ENCODE measurements around the gene TBRG1. TPM values are rescaled to one million over a fixed set of nuclear protein-coding genes. Genes with fewer than 3 reads are reported as not detected.
"Not testable (repeated sequence)": the region's sequence is repeated elsewhere in the genome, so short reads cannot be mapped to it uniquely, and the experiment has no call there.

The TBRG1 gene
- total RNA-seq, 2 donors from 2014 or later, result 30.3 to 57.8 TPM

GRCh38 chr11:124592627-124593026 lies 30.0 kb upstream of the TBRG1 start:
- TF ChIP-seq CTCF (IDR thresholded peaks at IDR 0.05), result no peak
- H3K4me3 ChIP-seq, result no peak overlapping the region

DNA sequence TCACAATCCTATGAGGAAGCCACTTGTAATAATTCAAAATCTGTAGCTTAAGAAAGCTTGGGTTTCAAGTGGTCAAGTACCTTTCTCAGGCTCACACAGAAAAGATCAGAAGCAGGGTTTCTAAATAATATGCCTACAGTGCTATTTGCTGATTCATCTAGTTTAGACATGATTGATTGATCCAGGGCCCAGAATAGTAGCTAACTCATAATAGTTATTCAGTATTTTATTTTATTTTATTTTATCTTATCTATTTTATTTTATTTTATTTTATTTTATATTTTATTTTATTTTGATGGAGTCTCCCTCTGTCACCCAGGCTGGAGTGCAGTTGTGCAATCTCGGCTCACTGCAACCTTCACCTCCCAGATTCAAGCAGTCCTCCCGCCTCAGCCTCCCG lies 27.4 kb upstream of the TBRG1 start:
- ATAC-seq (ENCODE audit: insufficient number of reproducible peaks, low FRiP score, low read depth), result no peak
- no peak for TF ChIP-seq CTCF (IDR thresholded peaks at IDR 0.05)
- Histone ChIP-seq H3K4me1 (ENCODE audit: control insufficient read depth in 1 of 2, low read depth in 2 of 2) (no peaks in the 10 kb centered on the region), H3K27ac (no peak overlapping the region), H3K27me3 (replicated peaks; ENCODE audit: insufficient read depth) (no peaks in the 10 kb centered on the region), H3K4me3 (no peak overlapping the region), H3K36me3 (no peaks in the 10 kb centered on the region), H3K9me3 (no peaks in the 10 kb centered on the region)
- no peak for DNase-seq (ENCODE audit: low spot score)

More at GRCh38 chr11:124592627-124593026, 30.0 kb upstream of the TBRG1 start:
- ATAC-seq (ENCODE audit: insufficient number of reproducible peaks, low FRiP score, low read depth), result no peak
- no peaks in the 10 kb centered on the region for H3K36me3 ChIP-seq
- H3K9me3 ChIP-seq, result no peaks in the 10 kb centered on the region
- H3K27ac ChIP-seq, result no peak overlapping the region
- no peaks in the 10 kb centered on the region for H3K4me1 ChIP-seq (ENCODE audit: control insufficient read depth in 1 of 2, low read depth in 2 of 2)
- H3K27me3 ChIP-seq (replicated peaks; ENCODE audit: insufficient read depth), result no peaks in the 10 kb centered on the region
- DNase-seq (ENCODE audit: low spot score), result no peak

DNA sequence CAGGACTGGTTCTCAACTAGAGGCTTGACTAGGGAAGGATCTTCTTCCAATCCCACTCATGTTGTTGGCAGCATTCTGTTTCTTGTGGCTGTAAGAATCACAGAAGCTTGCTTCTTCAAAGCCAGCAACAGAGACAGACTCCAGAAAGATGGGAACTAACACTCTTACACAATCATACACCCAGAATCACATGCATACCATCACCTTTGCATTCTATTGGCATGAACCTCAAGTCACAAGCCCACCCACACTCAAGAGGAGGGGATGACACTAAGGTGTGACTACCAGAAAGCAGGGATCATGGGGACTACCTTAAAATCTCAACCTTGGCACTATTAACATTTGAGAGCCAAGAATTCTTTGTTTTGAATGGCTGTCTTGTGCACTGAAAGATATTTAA lies 25.0 kb upstream of the TBRG1 start:
- Histone ChIP-seq H3K27me3 (replicated peaks; ENCODE audit: insufficient read depth) (no peaks in the 10 kb centered on the region), H3K4me3 (no peak overlapping the region), H3K4me1 (ENCODE audit: control insufficient read depth in 1 of 2, low read depth in 2 of 2) (no peaks in the 10 kb centered on the region), H3K27ac (no peak overlapping the region), H3K9me3 (no peaks in the 10 kb centered on the region), H3K36me3 (no peaks in the 10 kb centered on the region)
- DNase-seq (ENCODE audit: low spot score) (no peak), ATAC-seq (ENCODE audit: insufficient number of reproducible peaks, low FRiP score, low read depth) (no peak)
- no peak for TF ChIP-seq CTCF (IDR thresholded peaks at IDR 0.05)

- DNase-seq (ENCODE audit: low spot score) (no peak), ATAC-seq (ENCODE audit: insufficient number of reproducible peaks, low FRiP score, low read depth) (no peak)
- Histone ChIP-seq H3K36me3 (no peaks in the 10 kb centered on the region), H3K27me3 (replicated peaks; ENCODE audit: insufficient read depth) (no peaks in the 10 kb centered on the region), H3K4me3 (no peak overlapping the region), H3K27ac (no peak overlapping the region), H3K4me1 (ENCODE audit: control insufficient read depth in 1 of 2, low read depth in 2 of 2) (no peaks in the 10 kb centered on the region), H3K9me3 (no peaks in the 10 kb centered on the region)
- TF ChIP-seq CTCF (IDR thresholded peaks at IDR 0.05), result no peak
Measured at GRCh38 chr11:124600621-124601320, 21.9 kb upstream of the TBRG1 start.

GRCh38 chr11:124602193-124602592 lies 20.5 kb upstream of the TBRG1 start:
- no peaks in the 10 kb centered on the region for H3K4me1 ChIP-seq (ENCODE audit: control insufficient read depth in 1 of 2, low read depth in 2 of 2)
- DNase-seq (ENCODE audit: low spot score) (no peak), ATAC-seq (ENCODE audit: insufficient number of reproducible peaks, low FRiP score, low read depth) (no peak)
- TF ChIP-seq CTCF (IDR thresholded peaks at IDR 0.05), result no peak
- no peaks in the 10 kb centered on the region for H3K36me3 ChIP-seq
- H3K27me3 ChIP-seq (replicated peaks; ENCODE audit: insufficient read depth), result no peaks in the 10 kb centered on the region
- no peaks in the 10 kb centered on the region for H3K9me3 ChIP-seq
- H3K4me3 ChIP-seq, result no peak overlapping the region
- no peak overlapping the region for H3K27ac ChIP-seq

DNA sequence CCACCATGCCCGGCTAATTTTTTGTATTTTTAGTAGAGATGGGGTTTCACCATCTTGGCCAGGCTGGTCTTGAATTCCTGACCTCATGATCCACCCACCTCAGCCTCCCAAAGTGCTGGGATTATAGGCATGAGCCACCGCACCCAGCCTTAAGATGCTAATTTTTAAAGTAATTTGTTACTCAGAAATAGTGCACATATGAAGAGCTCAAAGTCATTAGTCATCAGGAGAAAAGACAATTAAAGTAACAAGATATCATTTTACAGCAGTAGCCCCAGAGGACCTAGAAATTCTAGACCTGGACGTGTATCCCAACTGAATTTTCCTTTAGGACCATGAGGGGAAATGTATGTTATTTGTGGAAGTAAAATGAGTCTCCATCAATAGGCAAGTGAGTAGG lies 19.9 kb upstream of the TBRG1 start:
- H3K4me1 ChIP-seq (ENCODE audit: control insufficient read depth in 1 of 2, low read depth in 2 of 2); H3K27ac ChIP-seq; H3K27me3 ChIP-seq (replicated peaks; ENCODE audit: insufficient read depth); H3K9me3 ChIP-seq; H3K36me3 ChIP-seq; H3K4me3 ChIP-seq; ATAC-seq (ENCODE audit: insufficient number of reproducible peaks, low FRiP score, low read depth); DNase-seq (ENCODE audit: low spot score): not testable (repeated sequence)

All from thoracic aorta (tissue), 2 donors.